GM23338 (cell line): ENCODE measurements around the gene KCTD19.

ENCODE experiments used
- CREB1 ChIP-seq: fragments of 250-450 bp; sonication (Bioruptor Pico); IDR thresholded peaks from 2 replicates; pipeline ENCODE4 v1.5.0; 2020; ENCODE audit warnings: low read depth, mild to moderate bottlenecking, moderate library complexity
- EZH2 ChIP-seq: fragments of 200-600 bp; sonication (generic); IDR thresholded peaks from one replicate; pipeline ENCODE4 v1.8.0; 2017; ENCODE audit warnings: antibody characterized with exemption, mild to moderate bottlenecking, low read depth; ENCODE audit not compliant: unreplicated experiment
- EZH2phosphoT487 ChIP-seq: fragments of 200-600 bp; sonication (generic); IDR thresholded peaks from one replicate; pipeline ENCODE4 v1.8.1; 2018; ENCODE audit warnings: antibody characterized with exemption; ENCODE audit not compliant: unreplicated experiment
- JUNB ChIP-seq: IDR thresholded peaks from one replicate; pipeline ENCODE4 v1.6.1; 2016; ENCODE audit warnings: antibody characterized with exemption; ENCODE audit not compliant: unreplicated experiment
- POLR2AphosphoS5 ChIP-seq: IDR thresholded peaks from 2 replicates; pipeline ENCODE4 v1.6.1; 2016; ENCODE audit warnings: antibody characterized with exemption, low read depth
- STAT1 ChIP-seq: IDR thresholded peaks from one replicate; pipeline ENCODE4 v1.6.1; 2016; ENCODE audit warnings: antibody characterized with exemption; ENCODE audit not compliant: unreplicated experiment
- ZNF114 ChIP-seq: fragments of 250-450 bp; sonication (Bioruptor Pico); IDR thresholded peaks from 2 replicates; pipeline ENCODE4 v1.5.0; 2020; ENCODE audit warnings: mild to moderate bottlenecking, moderate library complexity
- TF ChIP-seq, protein P1 (sequence below), 2 experiments: fragments of 200-600 bp in 1 of 2; sonication (generic) in 1 of 2; conservative IDR thresholded peaks; 2 replicates each; pipeline versions ENCODE4 v1.5.1 to v1.6.1; 2016 to 2017; ENCODE audit warnings: antibody characterized with exemption in 2 of 2, low read depth in 2 of 2, mild to moderate bottlenecking in 2 of 2, moderate library complexity in 1 of 2
- TF ChIP-seq, protein P2 (sequence below): IDR thresholded peaks from 2 replicates; pipeline ENCODE4 v1.6.1; 2016; ENCODE audit warnings: antibody characterized with exemption
- TF ChIP-seq, protein P3 (sequence below): IDR thresholded peaks from one replicate; pipeline ENCODE4 v1.6.1; 2018; ENCODE audit warnings: antibody characterized with exemption; ENCODE audit not compliant: unreplicated experiment
- TF ChIP-seq, protein P4 (sequence below): fragments of 250-450 bp; sonication (Bioruptor Pico); IDR thresholded peaks from 2 replicates; pipeline ENCODE4 v1.5.0; 2020; ENCODE audit warnings: mild to moderate bottlenecking, moderate library complexity

DNA sequence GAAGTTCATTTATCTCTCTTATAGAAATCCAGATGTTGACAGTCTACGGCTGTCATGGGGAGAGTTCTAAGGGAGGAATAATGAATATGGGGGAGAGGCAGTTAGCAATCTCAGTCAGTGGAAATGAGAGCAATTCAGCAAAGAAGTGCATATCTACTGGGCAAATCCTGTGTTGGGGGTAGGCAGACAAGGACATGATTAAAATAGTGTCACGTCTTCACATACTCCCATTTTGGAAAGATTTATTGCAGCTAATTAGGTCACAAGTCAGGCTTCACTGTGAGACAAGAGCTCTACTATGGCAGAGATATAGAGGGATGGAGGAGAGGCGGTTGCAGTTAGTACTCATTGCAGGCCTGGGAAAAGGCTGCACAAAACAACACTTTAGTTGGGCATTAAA lies 29.9 kb upstream of the KCTD19 start:
- TF ChIP-seq POLR2AphosphoS5 = no peak
- TF ChIP-seq, protein P1, sequence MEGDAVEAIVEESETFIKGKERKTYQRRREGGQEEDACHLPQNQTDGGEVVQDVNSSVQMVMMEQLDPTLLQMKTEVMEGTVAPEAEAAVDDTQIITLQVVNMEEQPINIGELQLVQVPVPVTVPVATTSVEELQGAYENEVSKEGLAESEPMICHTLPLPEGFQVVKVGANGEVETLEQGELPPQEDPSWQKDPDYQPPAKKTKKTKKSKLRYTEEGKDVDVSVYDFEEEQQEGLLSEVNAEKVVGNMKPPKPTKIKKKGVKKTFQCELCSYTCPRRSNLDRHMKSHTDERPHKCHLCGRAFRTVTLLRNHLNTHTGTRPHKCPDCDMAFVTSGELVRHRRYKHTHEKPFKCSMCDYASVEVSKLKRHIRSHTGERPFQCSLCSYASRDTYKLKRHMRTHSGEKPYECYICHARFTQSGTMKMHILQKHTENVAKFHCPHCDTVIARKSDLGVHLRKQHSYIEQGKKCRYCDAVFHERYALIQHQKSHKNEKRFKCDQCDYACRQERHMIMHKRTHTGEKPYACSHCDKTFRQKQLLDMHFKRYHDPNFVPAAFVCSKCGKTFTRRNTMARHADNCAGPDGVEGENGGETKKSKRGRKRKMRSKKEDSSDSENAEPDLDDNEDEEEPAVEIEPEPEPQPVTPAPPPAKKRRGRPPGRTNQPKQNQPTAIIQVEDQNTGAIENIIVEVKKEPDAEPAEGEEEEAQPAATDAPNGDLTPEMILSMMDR (conservative IDR thresholded peaks at IDR 0.05; ENCODE audit: low read depth in 2 of 2) = no peak
- TF ChIP-seq EZH2phosphoT487 = no peak
- TF ChIP-seq EZH2 = no peak
- TF ChIP-seq, protein P2, sequence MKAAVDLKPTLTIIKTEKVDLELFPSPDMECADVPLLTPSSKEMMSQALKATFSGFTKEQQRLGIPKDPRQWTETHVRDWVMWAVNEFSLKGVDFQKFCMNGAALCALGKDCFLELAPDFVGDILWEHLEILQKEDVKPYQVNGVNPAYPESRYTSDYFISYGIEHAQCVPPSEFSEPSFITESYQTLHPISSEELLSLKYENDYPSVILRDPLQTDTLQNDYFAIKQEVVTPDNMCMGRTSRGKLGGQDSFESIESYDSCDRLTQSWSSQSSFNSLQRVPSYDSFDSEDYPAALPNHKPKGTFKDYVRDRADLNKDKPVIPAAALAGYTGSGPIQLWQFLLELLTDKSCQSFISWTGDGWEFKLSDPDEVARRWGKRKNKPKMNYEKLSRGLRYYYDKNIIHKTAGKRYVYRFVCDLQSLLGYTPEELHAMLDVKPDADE = no peak
- TF ChIP-seq, protein P3, sequence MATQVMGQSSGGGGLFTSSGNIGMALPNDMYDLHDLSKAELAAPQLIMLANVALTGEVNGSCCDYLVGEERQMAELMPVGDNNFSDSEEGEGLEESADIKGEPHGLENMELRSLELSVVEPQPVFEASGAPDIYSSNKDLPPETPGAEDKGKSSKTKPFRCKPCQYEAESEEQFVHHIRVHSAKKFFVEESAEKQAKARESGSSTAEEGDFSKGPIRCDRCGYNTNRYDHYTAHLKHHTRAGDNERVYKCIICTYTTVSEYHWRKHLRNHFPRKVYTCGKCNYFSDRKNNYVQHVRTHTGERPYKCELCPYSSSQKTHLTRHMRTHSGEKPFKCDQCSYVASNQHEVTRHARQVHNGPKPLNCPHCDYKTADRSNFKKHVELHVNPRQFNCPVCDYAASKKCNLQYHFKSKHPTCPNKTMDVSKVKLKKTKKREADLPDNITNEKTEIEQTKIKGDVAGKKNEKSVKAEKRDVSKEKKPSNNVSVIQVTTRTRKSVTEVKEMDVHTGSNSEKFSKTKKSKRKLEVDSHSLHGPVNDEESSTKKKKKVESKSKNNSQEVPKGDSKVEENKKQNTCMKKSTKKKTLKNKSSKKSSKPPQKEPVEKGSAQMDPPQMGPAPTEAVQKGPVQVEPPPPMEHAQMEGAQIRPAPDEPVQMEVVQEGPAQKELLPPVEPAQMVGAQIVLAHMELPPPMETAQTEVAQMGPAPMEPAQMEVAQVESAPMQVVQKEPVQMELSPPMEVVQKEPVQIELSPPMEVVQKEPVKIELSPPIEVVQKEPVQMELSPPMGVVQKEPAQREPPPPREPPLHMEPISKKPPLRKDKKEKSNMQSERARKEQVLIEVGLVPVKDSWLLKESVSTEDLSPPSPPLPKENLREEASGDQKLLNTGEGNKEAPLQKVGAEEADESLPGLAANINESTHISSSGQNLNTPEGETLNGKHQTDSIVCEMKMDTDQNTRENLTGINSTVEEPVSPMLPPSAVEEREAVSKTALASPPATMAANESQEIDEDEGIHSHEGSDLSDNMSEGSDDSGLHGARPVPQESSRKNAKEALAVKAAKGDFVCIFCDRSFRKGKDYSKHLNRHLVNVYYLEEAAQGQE = no peak
- TF ChIP-seq JUNB = no peak
- no peak for TF ChIP-seq CREB1
- no peak for TF ChIP-seq STAT1
- TF ChIP-seq ZNF114 (CRISPR knock-in tag) = no peak
- TF ChIP-seq, protein P4, sequence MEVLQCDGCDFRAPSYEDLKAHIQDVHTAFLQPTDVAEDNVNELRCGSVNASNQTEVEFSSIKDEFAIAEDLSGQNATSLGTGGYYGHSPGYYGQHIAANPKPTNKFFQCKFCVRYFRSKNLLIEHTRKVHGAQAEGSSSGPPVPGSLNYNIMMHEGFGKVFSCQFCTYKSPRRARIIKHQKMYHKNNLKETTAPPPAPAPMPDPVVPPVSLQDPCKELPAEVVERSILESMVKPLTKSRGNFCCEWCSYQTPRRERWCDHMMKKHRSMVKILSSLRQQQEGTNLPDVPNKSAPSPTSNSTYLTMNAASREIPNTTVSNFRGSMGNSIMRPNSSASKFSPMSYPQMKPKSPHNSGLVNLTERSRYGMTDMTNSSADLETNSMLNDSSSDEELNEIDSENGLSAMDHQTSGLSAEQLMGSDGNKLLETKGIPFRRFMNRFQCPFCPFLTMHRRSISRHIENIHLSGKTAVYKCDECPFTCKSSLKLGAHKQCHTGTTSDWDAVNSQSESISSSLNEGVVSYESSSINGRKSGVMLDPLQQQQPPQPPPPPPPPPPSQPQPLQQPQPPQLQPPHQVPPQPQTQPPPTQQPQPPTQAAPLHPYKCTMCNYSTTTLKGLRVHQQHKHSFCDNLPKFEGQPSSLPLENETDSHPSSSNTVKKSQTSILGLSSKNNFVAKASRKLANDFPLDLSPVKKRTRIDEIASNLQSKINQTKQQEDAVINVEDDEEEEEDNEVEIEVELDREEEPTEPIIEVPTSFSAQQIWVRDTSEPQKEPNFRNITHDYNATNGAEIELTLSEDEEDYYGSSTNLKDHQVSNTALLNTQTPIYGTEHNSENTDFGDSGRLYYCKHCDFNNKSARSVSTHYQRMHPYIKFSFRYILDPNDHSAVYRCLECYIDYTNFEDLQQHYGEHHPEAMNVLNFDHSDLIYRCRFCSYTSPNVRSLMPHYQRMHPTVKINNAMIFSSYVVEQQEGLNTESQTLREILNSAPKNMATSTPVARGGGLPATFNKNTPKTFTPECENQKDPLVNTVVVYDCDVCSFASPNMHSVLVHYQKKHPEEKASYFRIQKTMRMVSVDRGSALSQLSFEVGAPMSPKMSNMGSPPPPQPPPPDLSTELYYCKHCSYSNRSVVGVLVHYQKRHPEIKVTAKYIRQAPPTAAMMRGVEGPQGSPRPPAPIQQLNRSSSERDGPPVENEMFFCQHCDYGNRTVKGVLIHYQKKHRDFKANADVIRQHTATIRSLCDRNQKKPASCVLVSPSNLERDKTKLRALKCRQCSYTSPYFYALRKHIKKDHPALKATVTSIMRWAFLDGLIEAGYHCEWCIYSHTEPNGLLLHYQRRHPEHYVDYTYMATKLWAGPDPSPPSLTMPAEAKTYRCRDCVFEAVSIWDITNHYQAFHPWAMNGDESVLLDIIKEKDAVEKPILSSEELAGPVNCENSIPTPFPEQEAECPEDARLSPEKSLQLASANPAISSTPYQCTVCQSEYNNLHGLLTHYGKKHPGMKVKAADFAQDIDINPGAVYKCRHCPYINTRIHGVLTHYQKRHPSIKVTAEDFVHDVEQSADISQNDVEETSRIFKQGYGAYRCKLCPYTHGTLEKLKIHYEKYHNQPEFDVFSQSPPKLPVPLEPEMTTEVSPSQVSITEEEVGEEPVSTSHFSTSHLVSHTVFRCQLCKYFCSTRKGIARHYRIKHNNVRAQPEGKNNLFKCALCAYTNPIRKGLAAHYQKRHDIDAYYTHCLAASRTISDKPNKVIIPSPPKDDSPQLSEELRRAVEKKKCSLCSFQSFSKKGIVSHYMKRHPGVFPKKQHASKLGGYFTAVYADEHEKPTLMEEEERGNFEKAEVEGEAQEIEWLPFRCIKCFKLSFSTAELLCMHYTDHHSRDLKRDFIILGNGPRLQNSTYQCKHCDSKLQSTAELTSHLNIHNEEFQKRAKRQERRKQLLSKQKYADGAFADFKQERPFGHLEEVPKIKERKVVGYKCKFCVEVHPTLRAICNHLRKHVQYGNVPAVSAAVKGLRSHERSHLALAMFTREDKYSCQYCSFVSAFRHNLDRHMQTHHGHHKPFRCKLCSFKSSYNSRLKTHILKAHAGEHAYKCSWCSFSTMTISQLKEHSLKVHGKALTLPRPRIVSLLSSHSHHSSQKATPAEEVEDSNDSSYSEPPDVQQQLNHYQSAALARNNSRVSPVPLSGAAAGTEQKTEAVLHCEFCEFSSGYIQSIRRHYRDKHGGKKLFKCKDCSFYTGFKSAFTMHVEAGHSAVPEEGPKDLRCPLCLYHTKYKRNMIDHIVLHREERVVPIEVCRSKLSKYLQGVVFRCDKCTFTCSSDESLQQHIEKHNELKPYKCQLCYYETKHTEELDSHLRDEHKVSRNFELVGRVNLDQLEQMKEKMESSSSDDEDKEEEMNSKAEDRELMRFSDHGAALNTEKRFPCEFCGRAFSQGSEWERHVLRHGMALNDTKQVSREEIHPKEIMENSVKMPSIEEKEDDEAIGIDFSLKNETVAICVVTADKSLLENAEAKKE (CRISPR knock-in tag) = no peak
